C4-2B (cell line): ENCODE results near the gene CD68.

Source experiments
- ZFX ChIP-seq: fragments of 450-650 bp; IDR thresholded peaks from 2 replicates; pipeline ENCODE4 v1.6.1; 2017
- TF ChIP-seq, protein P1 (sequence below): fragments of 450-650 bp; conservative IDR thresholded peaks from 2 replicates; pipeline ENCODE4 v1.5.1; 2017; ENCODE audit warnings: mild to moderate bottlenecking

DNA sequence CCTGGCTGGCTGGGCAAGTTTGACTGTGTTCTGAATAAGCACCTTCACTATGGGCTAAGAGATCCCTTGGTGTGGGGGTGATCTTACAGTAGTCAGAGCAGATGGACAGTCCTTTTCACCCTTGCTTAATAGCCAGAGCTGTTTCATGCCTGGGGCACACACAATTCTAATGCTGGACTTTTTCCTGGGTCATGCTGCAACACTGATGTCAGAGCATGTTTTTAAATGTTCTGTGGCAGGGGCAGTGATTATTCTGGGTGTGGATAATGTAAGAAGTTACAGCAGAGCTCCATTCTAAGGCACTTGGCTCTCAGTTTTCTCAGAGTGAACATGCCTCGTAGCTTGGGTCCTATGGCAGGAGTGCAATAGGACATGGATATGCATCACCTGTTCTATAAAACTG is 4.0 kb upstream of the CD68 start:
- TF ChIP-seq, protein P1, sequence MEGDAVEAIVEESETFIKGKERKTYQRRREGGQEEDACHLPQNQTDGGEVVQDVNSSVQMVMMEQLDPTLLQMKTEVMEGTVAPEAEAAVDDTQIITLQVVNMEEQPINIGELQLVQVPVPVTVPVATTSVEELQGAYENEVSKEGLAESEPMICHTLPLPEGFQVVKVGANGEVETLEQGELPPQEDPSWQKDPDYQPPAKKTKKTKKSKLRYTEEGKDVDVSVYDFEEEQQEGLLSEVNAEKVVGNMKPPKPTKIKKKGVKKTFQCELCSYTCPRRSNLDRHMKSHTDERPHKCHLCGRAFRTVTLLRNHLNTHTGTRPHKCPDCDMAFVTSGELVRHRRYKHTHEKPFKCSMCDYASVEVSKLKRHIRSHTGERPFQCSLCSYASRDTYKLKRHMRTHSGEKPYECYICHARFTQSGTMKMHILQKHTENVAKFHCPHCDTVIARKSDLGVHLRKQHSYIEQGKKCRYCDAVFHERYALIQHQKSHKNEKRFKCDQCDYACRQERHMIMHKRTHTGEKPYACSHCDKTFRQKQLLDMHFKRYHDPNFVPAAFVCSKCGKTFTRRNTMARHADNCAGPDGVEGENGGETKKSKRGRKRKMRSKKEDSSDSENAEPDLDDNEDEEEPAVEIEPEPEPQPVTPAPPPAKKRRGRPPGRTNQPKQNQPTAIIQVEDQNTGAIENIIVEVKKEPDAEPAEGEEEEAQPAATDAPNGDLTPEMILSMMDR, result no peak
- no peak for TF ChIP-seq ZFX
